ENCODE measurements around the gene PXDN.

The PXDN gene

GRCh38 chr2:1691366-1691765 is 52.9 kb downstream of the PXDN start:
- DNase-seq (ENCODE audit: low read depth), result no peak
- H3K4me3 ChIP-seq (ENCODE audit: control insufficient read depth, low read depth, low read length), result no peak overlapping the region
- no peak for TF ChIP-seq CTCF (conservative IDR thresholded peaks at IDR 0.05; ENCODE audit: control insufficient read depth, insufficient read depth, low read depth, low read length)

DNA sequence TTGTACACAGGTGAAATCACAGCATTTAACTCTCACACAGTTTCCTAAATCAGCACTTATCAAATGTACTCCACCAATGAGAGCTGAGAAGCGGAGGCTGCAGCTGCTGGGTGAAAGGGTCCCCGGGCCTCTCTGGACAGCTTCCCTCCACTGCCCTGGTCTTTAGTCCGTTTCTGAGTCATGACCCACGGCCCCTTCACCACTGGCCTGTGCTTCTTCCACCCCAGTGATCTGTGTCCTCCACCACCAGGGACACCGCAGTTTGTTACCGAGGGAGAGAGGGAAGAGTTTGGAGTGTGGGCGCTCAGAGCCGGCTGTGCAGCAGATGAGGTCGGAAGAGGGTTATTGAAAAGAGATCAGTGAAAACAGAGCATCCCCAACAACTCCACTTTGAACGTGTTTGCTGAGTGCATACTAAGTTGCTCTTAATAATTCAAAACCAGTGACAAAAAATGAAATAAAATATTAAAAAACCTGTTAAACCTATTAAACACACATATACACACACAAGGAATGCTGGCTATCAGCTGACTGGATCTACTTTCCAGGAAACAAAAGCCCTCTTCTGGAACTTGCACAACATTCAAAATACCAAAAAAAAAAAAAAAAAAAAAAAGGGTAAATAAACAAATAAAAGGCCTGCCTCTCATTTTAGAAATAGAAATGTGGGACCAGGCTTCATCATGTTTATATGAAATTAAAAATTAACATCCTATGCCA is 54.1 kb downstream of the PXDN start:
- TF ChIP-seq CTCF (conservative IDR thresholded peaks at IDR 0.05; ENCODE audit: control insufficient read depth, insufficient read depth, low read depth, low read length), result no peak
- H3K4me3 ChIP-seq (ENCODE audit: control insufficient read depth, low read depth, low read length), result no peak overlapping the region
- no peak for DNase-seq (ENCODE audit: low read depth)

- H3K4me3 ChIP-seq (ENCODE audit: control insufficient read depth, low read depth, low read length), result no peak overlapping the region
- no peak for TF ChIP-seq CTCF (conservative IDR thresholded peaks at IDR 0.05; ENCODE audit: control insufficient read depth, insufficient read depth, low read depth, low read length)
- DNase-seq (ENCODE audit: low read depth), result no peak
Measured at GRCh38 chr2:1688859-1689258, 55.5 kb downstream of the PXDN start.

GRCh38 chr2:1688161-1688560 is 56.2 kb downstream of the PXDN start:
- no peak overlapping the region for H3K4me3 ChIP-seq (ENCODE audit: control insufficient read depth, low read depth, low read length)
- no peak for DNase-seq (ENCODE audit: low read depth)
- TF ChIP-seq CTCF (conservative IDR thresholded peaks at IDR 0.05; ENCODE audit: control insufficient read depth, insufficient read depth, low read depth, low read length), result no peak

- no peak for TF ChIP-seq CTCF (conservative IDR thresholded peaks at IDR 0.05; ENCODE audit: control insufficient read depth, insufficient read depth, low read depth, low read length)
- H3K4me3 ChIP-seq (ENCODE audit: control insufficient read depth, low read depth, low read length), result no peak overlapping the region
- no peak for DNase-seq (ENCODE audit: low read depth)
Measured at GRCh38 chr2:1687254-1687653, 57.1 kb downstream of the PXDN start.

DNA sequence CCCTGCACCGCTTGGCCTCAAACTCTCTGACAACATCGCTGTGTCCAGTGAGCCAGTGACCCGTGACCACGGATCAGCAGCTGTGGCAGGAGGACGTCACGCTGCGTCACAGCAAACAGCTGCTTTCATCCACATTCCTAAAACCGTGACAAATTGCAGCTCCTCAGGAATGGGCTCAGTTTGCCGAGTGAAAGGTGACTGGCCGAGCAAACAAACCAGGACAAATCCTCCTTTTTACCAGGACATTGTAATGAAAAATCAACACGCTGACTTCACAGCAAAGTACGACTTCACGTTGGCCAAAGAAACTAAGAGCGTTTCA is 57.6 kb downstream of the PXDN start:
- no peak overlapping the region for H3K4me3 ChIP-seq (ENCODE audit: control insufficient read depth, low read depth, low read length)

More for the DNA sequence above, 57.6 kb downstream of the PXDN start:
- no peak for DNase-seq (ENCODE audit: low read depth)
- no peak for TF ChIP-seq CTCF (conservative IDR thresholded peaks at IDR 0.05; ENCODE audit: control insufficient read depth, insufficient read depth, low read depth, low read length)
